GM12892 (cell line): Measurements from ENCODE around the gene SLC35E1.
"Not testable (repeated sequence)": the region's sequence is repeated elsewhere in the genome, so short reads cannot be mapped to it uniquely, and the experiment has no call there.

Experiments used
- DNase-seq: peaks from one replicate; pipeline ENCODE4 v3.0.0; 2011; ENCODE audit not compliant: insufficient read length
- FAIRE-seq: peaks from 2 replicates; lab custom pipeline; 2011; peaks lifted over from hg19 to GRCh38; lab: Jason Lieb, UNC
- POLR2A ChIP-seq: IDR thresholded peaks from 2 replicates; pipeline ENCODE4 v1.6.1; 2011; ENCODE audit warnings: low read depth, low read length, control low read depth
- POLR2AphosphoS5 ChIP-seq: IDR thresholded peaks from 2 replicates; pipeline ENCODE4 v1.6.1; 2011; ENCODE audit warnings: low read depth, low read length, control low read depth
- TAF1 ChIP-seq: IDR thresholded peaks from 2 replicates; pipeline ENCODE4 v1.6.1; 2011; ENCODE audit warnings: low read depth, mild to moderate bottlenecking, control low read depth, low read length, borderline replicate concordance

Gene SLC35E1

DNA sequence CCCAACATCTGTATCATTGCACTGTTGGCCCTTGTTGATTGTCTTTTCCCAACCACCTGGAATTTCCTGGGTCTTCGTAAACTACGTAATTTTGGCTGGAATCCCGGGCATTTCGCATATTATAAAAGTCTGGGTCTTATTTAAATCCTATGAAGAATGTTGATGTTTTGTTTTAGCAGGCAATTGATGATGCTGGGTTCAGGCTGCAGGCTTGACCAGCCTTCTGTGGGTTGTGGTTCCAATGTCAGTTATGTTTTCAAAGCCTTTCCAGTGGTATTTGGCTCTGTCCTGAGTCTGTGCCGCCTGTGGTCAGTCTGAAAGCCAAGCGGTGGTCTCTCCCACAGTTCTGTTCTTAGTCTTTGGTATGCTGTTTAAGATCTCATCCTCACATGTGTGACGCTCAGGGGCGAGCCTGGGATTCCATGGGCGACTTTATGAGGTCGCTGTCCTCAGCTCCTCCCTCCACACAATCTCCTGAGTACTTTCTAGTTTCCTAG is 12.4 kb downstream of the SLC35E1 start:
- no peak for FAIRE-seq
- TF ChIP-seq POLR2AphosphoS5 = no peak
- TF ChIP-seq TAF1 = no peak
- no peak for TF ChIP-seq POLR2A
- no peak for DNase-seq

- FAIRE-seq (no peak), DNase-seq (no peak)
- TF ChIP-seq TAF1 = no peak
- TF ChIP-seq POLR2A = no peak
- TF ChIP-seq POLR2AphosphoS5 = no peak
These were observed 17.4 kb downstream of the SLC35E1 start for GRCh38 chr19:16554776-16555175.

GRCh38 chr19:16551902-16552301 is 20.3 kb downstream of the SLC35E1 start:
- not testable (repeated sequence) for FAIRE-seq, DNase-seq

DNA sequence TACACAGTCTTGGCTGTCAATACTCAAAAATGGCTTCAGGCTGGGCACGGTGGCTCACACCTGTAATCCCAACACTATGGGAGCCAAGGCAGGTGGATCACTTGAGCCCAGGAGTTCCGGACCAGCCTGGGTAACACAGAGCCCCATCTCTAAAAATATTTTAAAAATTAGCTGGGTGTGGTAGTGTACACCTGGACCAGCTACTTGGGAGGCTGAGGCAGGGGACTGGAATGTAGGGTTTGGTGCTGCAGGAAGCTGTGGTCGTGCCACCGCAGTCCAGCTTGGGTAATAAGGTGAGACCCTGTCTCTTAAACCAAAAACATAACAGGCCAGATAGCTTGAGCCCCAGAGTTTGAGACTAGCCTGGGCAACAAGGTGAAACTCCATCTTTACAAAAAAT is 23.3 kb downstream of the SLC35E1 start:
- TF ChIP-seq POLR2AphosphoS5 (no peak), TAF1 (no peak), POLR2A (no peak)
- no peak for FAIRE-seq
- no peak for DNase-seq

- TF ChIP-seq POLR2AphosphoS5 (no peak), POLR2A (no peak), TAF1 (no peak)
- FAIRE-seq (no peak), DNase-seq (no peak)
These were observed 27.6 kb downstream of the SLC35E1 start for GRCh38 chr19:16544473-16545231.

DNA sequence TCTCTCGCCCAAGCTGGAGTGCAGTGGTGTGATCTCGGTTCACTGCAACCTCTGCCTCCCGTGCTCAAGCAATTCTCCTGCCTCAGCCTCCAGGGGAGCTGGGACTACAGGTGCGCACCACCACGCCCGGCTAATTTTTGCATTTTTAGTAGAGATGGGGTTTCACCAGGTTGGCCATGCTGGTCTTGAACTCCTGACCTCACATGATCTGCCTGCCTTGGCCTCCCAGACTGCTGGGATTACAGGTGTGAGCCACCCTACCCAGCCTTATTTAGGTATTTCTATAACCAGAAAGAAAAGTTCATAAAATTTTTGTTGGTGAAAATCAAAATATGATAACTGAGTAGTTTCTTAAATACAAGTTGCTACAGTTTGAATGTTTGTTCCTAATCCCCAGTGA is 28.5 kb downstream of the SLC35E1 start:
- FAIRE-seq, DNase-seq: not testable (repeated sequence)

GRCh38 chr19:16542910-16543472 is 29.2 kb downstream of the SLC35E1 start:
- DNase-seq = no peak
- TF ChIP-seq TAF1 = no peak
- no peak for TF ChIP-seq POLR2A
- no peak for FAIRE-seq

DNA sequence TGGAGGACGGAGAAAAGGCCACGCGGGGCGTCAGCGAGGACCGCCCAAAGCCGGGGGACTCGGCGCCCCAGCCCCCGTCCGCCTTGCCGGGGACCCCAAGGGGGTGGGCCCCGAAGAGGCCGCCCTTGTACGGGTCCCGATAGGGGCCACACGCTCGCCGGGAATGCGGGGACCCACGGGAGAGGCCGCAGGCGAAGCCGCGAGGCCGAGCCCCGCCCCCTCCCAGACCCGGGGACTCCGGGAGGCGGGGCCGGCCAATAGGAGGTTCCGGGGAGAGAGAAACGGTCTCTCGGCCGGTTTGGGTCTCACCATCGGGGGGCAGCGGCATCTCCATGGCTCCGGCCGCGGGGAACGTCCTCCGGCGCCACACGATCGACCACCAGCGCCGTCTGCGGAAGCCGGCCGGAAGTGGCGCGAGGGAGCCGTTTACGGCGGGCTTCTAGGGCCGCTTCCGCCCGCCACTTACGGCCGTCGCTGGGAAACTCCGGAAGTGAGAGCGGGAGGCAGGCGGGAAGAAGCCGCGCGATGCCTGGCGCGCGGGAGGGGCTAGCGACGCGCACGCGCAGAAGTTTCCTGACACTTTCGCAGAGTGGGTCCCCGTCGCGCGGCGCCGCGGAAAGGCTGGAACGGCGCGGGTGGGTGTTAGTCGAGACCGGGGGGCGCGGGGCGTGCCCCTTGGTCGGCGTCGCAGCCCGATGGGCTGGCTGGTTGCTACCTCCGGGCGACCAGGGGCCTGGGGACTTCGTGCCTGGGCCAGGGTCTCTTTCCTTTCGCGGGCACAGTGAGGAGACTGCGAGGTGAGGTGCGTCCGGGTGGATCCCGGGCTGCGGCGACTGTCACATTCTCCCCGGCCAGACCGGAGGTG is 29.9 kb downstream of the SLC35E1 start, which contains the start of gene CHERP:
CHERP (minus strand) TSS at position 393 of the 865 bp plus-strand sequence; CDS start at position 334, 59 bp downstream.
- TF ChIP-seq POLR2AphosphoS5 (peak; percentile 84), POLR2A (peak; percentile 86), TAF1 (peak; percentile 84)
- FAIRE-seq (peak; percentile 88), DNase-seq (peak; percentile 85)

GRCh38 chr19:16541526-16542044 is 30.6 kb downstream of the SLC35E1 start:
- TF ChIP-seq TAF1 (no peak), POLR2A (no peak), POLR2AphosphoS5 (no peak)
- no peak for FAIRE-seq
- no peak for DNase-seq

DNA sequence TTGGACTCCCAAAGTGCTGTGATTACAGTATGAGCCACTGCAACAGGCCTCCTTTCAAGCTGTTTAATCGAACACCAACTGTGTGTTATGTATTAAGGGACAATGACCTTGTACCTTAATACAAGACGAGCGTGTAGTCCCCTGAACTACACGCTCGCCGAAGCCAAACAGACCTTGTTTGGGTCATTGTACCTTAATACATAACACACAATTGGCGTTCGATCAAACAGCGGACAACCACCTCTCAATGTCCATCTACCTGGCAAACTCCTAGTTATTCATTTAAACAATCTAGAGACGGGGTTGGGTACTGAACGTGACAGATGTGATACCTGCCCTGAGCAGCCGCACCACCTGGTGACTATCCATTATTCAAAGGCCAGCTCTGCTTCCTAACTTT is 31.3 kb downstream of the SLC35E1 start:
- TF ChIP-seq POLR2AphosphoS5 (no peak), POLR2A (no peak), TAF1 (no peak)
- DNase-seq = no peak
- FAIRE-seq = no peak

DNA sequence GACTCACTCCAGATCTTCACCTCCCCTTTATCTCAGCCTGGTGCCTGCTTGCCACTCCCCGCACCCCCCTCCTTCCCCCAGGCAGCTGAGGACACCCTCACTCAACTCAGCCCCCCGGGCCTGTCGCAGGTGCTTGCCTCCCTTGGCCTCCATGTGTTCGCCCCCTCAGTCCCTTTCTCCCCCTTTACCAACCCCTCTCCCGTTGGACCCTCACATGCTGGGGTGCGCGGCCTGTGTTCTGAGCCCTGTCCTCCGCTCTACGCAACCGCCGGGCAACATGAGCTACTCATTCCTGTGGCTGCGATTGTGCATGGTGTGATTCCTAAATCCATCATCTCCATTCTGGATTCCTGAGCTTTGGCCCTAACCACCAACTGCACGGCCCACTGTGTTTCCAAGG is 35.1 kb downstream of the SLC35E1 start:
- FAIRE-seq = no peak
- no peak for TF ChIP-seq TAF1
- TF ChIP-seq POLR2A = no peak
- TF ChIP-seq POLR2AphosphoS5 = no peak
- DNase-seq = no peak
